KBM-7 (cell line): ENCODE results near the gene FAM162B.
"Not testable (repeated sequence)": the region's sequence is repeated elsewhere in the genome, so short reads cannot be mapped to it uniquely, and the experiment has no call there.

ENCODE experiments used
- DNase-seq: peaks from one replicate; pipeline ENCODE4 v3.0.0-alpha.2; 2015
- in situ Hi-C: fragments of 300-500 bp; cut with MboI; formaldehyde crosslinking; loops from 2 replicates; pipeline ENCODE4 v1.14.3; 2020; ENCODE audit warnings: low sequenced_read_pairs, low pct_unique_long_range_greater_than_20kb, mixed read lengths

Gene FAM162B

DNA sequence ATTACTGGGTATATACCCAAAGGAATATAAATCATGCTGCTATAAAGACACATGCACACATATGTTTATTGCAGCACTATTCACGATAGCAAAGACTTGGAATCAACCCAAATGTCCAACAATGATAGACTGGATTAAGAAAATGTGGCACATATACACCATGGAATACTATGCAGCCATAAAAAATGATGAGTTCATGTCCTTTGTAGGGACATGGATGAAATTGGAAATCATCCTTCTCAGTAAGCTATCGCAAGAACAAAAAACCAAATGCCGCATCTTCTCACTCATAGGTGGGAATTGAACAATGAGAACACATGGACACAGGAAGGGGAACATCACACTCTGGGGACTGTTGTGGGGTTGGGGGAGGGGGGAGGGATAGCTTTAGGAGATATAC, 25.0 kb downstream of the FAM162B start:
- in situ Hi-C loops, DNase-seq: not testable (repeated sequence)

DNA sequence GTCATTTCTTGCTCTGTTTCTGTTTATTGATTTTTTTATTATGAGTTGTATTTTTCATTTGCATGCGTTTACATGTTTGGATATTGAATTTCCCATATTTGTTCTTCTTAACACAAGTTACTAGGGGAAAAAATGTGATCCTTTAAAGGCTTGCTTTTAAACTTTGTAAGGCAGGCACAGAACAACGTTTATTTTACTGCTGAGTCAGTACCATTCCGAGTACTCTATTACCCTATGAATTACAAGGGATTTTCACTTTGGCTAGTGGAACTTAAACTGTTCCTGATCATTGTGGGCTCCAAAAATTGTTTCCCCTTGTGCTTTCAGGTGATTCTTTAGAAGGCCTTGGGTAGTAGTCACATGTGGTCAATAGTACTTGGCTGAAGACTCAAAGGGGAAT, 28.5 kb downstream of the FAM162B start:
- no peak for DNase-seq
- in situ Hi-C loops, result no loop called here

- DNase-seq, result no peak
- in situ Hi-C loops, result no loop called here
Observed at GRCh38 chr6:116730513-116730912, 35.0 kb downstream of the FAM162B start.

DNA sequence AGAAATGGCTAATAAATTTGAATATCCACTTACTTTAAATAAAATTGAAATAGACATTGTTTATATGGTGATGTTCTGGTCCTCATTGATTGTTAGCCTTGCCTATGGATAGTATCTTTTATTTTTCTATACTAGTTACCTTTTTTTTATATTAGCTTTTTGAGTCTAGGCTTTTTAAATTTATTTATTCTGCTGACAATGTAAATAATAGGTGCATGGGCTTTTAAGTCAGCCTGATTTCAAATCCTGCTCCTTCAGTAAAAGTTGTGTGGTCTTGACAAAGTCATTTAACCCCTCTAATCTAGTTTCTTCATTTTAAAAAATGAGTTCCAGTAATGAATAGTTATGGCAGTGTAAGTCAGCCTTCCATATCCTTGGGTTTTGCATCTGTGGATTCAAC, 38.6 kb downstream of the FAM162B start:
- in situ Hi-C loops, result no loop called here
- no peak for DNase-seq

GRCh38 chr6:116714761-116715160, 50.8 kb downstream of the FAM162B start:
- in situ Hi-C loops, result no loop called here
- no peak for DNase-seq

DNA sequence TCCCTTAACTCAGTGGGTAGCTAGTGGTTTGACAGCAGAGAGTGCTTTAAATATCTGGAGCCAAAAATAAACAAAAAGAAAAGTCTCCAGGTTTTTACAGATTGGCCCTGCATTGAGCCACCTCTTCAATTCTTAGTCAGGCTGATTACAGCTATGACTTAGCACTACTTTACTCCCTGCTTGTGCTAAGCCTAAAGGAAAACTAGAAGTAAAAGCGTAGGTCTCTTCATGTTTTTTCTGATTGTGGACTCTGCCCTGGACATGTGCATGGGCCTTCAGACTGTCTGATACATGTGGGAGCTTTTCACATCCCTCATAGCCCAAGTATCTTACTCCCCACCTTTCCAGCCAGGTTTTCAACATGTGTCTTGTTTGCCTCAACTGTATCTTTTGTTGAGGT, 51.2 kb downstream of the FAM162B start:
- in situ Hi-C loops, result no loop called here

DNA sequence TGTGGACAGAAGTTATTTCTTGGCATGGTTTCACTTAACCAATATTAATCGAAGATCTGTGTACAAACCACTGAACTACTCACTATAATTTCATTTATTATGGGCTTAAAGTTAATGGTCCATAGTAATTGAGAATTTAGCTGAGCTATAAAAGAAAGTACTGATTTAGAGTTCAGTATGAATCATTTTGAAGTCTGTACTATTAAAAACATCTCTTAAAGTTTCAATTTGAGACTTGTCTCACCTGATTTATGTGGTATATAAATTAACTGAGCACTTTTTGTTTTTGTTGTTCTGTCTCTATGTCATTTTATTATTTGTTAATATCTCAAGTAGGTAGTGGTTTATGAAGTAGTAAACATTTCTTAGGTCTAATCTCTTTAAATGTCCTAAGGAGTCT, 59.6 kb downstream of the FAM162B start:
- DNase-seq, result no peak

More for the DNA sequence above, 51.2 kb downstream of the FAM162B start:
- DNase-seq, result no peak

DNA sequence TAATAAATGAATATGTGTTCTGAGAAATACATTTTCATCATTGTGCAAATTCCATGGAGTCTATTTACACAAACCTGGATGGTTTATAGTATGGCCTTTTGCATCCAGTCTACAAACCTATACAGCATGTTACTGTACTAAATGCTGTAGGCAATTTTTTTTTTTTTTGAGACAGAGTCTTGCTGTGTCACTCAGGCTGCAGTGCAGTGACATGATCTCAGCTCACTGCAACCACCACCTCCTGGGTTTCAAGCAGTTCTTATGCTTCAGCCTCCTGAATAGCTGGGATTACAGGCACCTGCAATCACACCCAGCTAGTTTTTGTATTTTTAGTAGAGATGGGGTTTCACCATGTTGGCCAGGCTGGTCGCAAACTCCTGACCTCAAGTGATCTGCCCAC, 61.6 kb downstream of the FAM162B start:
- DNase-seq, in situ Hi-C loops: not testable (repeated sequence)

More for the DNA sequence above, 59.6 kb downstream of the FAM162B start:
- in situ Hi-C loops, result no loop called here
